GM18867 (cell line): ENCODE data around the gene CCL4L2.
"Not testable (repeated sequence)": the region's sequence is repeated elsewhere in the genome, so short reads cannot be mapped to it uniquely, and the experiment has no call there.

Experiments
- ATAC-seq: cut with Tn5 transposase; IDR thresholded peaks from one replicate; pipeline ENCODE4 v1.9.1; 2021; ENCODE audit warnings: mild to moderate bottlenecking, moderate library complexity; ENCODE audit not compliant: unreplicated experiment

Gene CCL4L2

GRCh38 chr17:36194832-36195433 lies 15.9 kb upstream of the CCL4L2 start:
- ATAC-seq: not testable (repeated sequence)

- no peak for ATAC-seq
These were observed 15.3 kb upstream of the CCL4L2 start for GRCh38 chr17:36195434-36196130.

DNA sequence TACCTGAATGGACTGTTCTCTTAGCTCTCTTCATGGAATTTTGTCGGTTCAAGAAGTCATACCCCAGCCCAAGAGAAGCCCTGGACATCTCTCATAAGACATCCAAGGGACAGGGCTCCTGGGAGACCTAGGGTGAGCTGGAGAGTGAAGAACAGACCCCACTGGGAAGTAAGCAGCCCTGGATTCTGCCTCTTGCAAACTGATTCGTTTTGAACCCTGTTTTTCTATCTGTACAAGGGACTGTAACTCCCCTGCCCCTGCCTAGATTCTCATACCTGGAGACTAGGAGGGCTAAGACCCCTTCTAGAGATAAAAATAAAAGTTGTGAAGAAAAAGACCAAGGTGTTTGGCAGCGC lies 14.8 kb upstream of the CCL4L2 start:
- no peak for ATAC-seq

DNA sequence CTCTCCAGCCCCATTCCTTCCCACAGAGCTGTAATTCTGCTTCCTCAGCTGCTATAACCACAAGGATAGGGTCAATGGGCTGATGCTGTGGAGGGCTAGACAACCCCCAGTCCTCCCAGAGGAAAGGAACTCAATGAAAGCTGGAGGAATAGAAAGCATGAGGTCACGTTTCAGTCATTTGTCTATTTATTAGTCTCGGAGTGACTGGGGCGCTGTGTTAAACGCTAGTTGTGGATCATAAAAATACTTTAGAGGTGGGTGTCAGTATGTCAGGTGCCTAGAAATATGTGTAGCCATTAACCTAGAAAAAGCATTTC lies 13.5 kb upstream of the CCL4L2 start:
- ATAC-seq: peak; percentile 22

- ATAC-seq: peak; percentile 27
These were observed 11.9 kb upstream of the CCL4L2 start for GRCh38 chr17:36198831-36199465.

GRCh38 chr17:36201102-36201501 lies 9.8 kb upstream of the CCL4L2 start:
- not testable (repeated sequence) for ATAC-seq

DNA sequence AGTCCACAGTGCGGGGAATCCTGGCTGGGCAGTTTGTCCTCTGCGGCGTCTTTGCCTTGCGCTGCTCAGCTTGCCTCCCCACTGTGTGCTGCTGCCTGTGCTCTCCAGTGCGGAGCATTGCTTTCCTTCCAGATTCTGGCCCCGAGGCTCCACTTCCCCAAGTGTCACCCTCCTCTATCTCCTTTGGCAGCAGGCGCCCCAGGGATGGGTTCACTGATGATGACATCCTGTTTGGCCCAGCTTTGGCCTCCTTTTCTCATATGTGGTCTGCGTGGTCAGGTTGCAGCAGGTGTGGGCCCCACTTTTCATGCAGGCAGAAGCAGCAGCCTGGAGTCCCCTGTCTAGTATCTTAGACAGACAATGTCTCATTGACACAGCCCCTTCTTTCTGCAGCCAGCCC lies 9.4 kb upstream of the CCL4L2 start:
- ATAC-seq: peak; percentile 12

DNA sequence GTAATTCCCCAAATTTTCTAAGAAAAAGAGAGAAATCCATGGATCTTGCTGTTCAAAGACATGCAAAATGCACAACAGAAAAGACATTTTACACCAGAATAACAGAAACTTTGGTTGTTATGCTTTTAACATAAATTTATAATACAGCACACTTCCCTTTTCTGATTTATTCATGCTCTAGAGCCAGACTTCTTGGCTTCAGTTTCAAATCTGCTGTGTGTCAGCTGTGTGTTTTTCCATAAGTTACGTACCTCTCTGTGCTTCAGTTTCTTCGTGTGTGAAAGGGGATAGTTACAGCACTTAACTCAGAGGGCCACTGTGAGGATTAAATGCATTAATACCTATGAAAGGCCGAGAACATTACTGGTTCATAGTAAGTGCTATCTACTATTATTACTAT lies 7.5 kb upstream of the CCL4L2 start:
- no peak for ATAC-seq

- ATAC-seq: no peak
These were observed 6.0 kb upstream of the CCL4L2 start for GRCh38 chr17:36204724-36205500.

DNA sequence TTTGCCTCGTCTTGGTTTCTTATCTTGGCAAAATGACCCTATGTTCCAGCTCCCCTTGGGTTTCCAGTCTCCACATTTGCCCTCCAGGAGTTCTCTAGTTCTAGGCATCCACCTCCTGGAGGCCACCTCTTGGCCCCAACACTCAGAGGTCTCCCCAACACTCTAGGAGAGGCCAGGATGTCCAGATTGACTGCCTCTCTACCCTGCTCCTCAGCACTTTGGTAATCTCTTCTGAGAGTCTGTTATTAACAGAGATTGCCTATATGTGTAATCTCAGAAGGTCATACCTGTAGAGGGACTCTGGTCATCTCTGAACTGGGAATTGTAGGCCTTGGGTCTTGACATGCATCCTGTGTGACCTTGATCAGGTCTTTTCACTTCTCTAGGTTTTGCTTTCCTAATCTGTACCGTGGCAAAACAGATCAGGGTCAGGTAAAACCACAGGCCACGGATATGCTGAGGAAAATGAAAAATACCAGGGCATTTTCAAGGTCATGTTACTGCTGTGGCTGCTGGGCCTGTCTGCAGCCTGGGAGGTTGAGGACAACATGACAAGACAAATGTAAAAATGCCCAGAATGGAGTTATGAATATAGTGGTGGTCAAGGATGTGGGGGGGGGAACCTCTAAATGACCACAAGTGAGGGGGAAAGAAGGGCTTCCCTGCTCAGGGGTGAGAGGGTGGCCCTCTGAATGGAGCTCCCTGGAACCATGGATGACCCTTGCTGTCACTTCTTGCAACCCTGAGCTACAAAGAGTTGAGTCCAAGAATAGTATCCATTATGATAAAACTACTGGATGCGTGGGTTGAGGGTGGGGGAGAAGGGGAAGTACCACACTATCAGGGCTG lies 5.0 kb upstream of the CCL4L2 start:
- ATAC-seq: peak; percentile 23

DNA sequence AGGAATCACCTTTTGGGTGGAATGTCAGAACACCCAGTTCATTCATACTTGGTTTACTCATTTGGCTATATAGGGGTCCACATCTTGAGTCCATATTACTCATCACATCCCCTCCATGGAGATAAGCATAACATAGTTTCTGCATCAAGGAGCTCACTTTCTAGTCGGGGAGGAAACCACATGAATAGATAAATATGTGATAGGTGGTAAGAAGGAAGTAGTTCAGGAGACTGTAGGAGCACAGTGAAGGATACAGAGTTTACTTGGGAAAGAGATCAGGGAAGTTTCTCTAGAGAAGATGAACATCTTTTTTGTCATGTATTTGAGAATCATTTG lies 4.4 kb upstream of the CCL4L2 start:
- ATAC-seq: not testable (repeated sequence)

DNA sequence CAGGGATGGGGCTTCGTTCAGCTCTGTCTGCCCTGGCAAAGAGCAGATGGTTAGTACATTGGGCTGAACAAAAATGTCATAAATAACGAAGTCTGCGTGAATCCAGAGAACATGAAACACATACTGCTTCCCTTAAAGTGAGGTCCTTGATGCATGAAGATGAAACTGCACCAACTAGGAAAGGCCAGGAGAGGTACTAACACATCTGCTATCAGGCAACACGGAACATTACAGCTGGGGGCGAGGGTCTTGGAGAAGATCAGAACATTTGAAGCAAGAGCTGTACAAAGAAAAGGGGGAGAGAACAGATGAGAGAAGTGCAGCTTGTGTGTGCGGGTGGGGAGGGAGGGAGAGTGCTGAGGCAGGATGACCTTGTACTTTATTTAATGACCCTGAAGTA lies 3.5 kb upstream of the CCL4L2 start:
- not testable (repeated sequence) for ATAC-seq

DNA sequence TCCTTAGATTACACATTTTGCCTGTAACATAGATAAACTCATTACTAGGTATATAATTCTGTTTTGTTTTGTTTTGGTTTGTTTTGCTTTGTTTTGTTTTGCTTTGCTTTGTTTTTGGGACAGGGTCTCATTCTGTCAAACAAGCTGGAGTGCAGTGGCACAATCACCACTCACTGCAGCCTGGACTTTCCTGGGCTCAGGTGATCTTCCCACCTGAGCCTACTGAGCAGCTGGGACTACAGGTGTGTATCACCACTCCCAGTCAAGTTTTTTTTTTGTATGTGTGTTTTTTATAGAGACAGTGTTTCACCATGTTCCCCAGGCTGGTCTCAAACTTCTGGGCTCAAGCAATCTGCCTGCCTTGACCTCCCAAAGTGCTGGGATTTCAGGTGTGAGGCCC lies 1.3 kb upstream of the CCL4L2 start:
- ATAC-seq: no peak

GRCh38 chr17:36211484-36212271 lies 815 bp downstream of the CCL4L2 start:
- ATAC-seq: not testable (repeated sequence)

DNA sequence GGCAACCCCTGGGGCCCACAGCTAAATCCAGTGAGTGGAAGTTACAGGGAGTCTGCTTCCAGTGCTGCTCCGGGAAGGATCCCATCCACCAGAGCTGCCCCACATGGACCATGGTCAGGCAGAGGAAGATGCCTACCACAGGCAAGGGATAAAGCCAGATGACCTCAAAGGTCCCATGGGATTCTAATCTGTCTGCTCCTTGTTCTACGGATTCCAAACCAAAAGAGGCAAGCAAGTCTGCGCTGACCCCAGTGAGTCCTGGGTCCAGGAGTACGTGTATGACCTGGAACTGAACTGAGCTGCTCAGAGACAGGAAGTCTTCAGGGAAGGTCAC lies 1.4 kb downstream of the CCL4L2 start:
- no peak for ATAC-seq

DNA sequence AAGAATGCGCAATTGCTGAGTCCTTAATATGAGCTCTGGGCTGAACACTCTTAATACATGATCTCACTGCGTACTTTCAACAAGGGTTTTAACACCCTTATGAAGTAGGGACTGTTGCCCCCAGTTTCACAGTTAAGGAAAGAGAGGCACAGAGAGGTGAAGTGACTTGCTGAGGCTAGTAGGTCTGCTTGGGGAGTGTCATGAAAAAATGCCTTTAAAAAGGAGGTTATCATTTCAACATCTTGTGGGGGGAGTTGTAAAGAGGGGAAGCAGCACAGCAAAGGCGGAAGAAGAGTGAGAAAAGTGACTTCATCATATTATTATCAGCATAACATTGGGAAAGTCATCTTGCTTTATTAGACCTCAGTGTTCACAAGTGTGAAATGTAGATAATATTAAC lies 2.1 kb downstream of the CCL4L2 start:
- ATAC-seq: no peak

DNA sequence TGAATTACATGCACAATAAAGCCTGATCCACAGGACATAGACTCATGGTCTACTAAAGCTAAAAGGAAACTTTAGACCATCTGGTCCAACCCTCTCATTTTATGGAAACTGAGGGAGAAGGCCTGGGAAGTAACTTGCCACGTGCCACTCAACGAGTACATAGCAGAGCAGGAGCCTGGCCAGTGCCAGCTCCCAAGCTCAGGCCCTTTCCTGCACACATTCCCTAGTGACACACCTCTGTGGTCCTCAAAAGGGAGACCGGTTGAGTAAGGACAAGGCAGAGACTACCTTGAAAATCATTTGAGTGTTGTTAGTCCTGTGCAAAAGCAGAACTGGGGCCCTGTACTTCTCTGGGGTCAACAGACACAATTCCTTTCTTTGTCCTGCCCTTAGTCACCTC lies 2.8 kb downstream of the CCL4L2 start:
- ATAC-seq: no peak

- no peak for ATAC-seq
These were observed 4.1 kb downstream of the CCL4L2 start for GRCh38 chr17:36214918-36215317.

DNA sequence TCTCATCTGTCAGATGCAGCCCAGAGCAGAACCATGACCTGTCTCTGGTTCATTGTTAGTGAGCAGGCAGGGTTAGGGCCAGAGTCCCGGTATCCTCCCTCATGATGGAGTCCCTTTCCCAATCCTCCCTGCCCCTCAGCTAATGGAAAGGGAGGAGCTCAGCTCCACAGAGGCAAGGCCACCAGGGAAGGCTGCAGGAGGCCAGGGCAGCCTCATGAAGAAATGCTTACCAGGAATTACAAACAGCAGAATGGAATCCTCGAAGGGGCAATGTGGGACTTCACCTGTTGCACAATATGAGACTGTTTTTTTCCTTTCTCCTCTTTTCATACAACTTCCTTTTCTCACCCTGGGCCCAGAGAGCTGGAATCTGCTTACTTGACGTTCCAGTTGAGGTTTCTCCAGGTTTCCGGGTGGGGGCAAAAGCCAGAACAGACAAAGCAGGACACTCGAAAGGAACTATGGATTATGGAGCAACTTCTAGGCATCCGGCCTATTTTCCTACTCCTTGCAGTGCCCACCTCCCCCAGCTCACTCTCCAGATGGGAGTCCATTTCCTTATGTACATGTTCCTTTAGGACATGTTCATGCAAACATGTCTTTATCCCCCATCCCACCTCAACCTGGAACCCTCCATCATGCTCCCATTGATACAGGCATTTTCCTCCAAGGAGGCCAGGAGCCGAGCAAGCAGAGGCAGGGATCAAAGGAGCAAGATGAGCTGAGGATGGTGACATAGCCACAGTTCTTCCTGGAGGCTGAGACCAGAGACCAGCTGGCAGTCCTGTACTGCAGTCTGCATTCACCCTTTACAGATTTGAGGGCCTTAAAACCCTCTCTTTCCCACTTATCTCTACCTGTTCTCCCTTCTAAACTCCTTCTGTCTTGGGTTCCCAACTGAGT lies 4.8 kb downstream of the CCL4L2 start:
- ATAC-seq: not testable (repeated sequence)
